K562 (cell line): ENCODE data around the gene HP. TPM values are rescaled to one million over a fixed set of nuclear protein-coding genes. Genes with fewer than 3 reads are reported as not detected.

ENCODE experiments used
- GABPB1 ChIP-seq: sonication (generic); formaldehyde crosslinking; IDR thresholded peaks from 2 replicates; pipeline ENCODE4 v1.8.0; 2022; ENCODE audit warnings: mild to moderate bottlenecking, missing genetic modification reagents
- polyA plus RNA-seq, 8 experiments: library from polyadenylated mRNA; depleted of rRNA in 4 of 8; stranded (reverse) in 5 of 8; unstranded in 3 of 8; fragments of >200 nt; fragmentation: Nextera tagmentation in 2 of 8; fragmentation: Illumina TruSeq in 1 of 8; extraction: Ambion mirVana in 2 of 8; extraction: Trizol in 1 of 8; gene quantifications; 2 replicates each; pipeline versions ENCODE4 v1.2.1 to v1.2.3, GENCODE V29; 2011 to 2014; ENCODE audit warnings: inconsistent platforms in 1 of 8, missing spikeins in 1 of 8
- total RNA-seq, 7 experiments: library from RNA; depleted of rRNA in 6 of 7; stranded (reverse); fragments of >200 nt in 6 of 7; fragmentation: Illumina TruSeq in 2 of 7; extraction: Trizol in 2 of 7; gene quantifications; 2 replicates each; pipeline versions ENCODE4 v1.2.1 to v1.2.3, GENCODE V29; 2011 to 2021; ENCODE audit warnings: low replicate concordance in 1 of 7
- TF ChIP-seq, protein P1 (sequence below): fragments of 250-450 bp; sonication (Bioruptor Pico); IDR thresholded peaks from 2 replicates; pipeline ENCODE4 v1.4.0; 2020
- TF ChIP-seq, protein P2 (sequence below): IDR thresholded peaks from 2 replicates; pipeline ENCODE4 v1.6.1; 2012; ENCODE audit warnings: low read depth, low read length, improper control_type of control experiment, borderline replicate concordance

Gene HP
- total and polyA plus RNA-seq, 9 of the 15 experiments (the other 6 are each of a cell fraction or from before 2014, with no cell fraction given), result 0.04 to 8.7 TPM; not detected in 7

DNA sequence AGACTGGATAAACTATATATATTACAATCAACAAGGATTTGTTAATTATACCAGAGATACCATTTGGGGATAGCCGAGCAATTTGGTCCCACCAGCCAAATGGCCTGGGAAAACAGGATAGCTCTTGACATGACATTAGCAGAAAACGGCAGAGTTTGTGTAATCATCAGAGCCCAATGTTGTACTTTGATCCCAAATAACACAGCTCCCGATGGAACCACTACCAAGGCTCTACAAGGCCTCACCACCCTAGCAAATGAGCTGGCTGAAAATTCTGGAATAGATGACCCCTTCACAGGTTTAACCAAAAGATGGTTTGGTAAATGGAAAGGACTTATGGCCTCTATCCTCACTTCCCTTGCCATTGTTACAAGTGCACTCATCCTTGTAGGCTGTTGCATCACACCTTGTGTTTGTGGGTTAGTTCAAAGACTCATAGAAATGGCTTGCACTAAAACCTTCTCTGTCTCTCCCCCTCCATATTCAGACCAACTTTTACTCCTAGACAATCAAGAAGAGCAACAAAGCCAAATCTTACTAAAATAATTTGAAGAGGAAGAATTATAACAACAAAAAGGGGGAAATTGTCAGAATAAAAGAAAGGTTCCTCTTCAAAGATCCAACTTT, 29.6 kb downstream of the HP start (continued):
- TF ChIP-seq, protein P1, sequence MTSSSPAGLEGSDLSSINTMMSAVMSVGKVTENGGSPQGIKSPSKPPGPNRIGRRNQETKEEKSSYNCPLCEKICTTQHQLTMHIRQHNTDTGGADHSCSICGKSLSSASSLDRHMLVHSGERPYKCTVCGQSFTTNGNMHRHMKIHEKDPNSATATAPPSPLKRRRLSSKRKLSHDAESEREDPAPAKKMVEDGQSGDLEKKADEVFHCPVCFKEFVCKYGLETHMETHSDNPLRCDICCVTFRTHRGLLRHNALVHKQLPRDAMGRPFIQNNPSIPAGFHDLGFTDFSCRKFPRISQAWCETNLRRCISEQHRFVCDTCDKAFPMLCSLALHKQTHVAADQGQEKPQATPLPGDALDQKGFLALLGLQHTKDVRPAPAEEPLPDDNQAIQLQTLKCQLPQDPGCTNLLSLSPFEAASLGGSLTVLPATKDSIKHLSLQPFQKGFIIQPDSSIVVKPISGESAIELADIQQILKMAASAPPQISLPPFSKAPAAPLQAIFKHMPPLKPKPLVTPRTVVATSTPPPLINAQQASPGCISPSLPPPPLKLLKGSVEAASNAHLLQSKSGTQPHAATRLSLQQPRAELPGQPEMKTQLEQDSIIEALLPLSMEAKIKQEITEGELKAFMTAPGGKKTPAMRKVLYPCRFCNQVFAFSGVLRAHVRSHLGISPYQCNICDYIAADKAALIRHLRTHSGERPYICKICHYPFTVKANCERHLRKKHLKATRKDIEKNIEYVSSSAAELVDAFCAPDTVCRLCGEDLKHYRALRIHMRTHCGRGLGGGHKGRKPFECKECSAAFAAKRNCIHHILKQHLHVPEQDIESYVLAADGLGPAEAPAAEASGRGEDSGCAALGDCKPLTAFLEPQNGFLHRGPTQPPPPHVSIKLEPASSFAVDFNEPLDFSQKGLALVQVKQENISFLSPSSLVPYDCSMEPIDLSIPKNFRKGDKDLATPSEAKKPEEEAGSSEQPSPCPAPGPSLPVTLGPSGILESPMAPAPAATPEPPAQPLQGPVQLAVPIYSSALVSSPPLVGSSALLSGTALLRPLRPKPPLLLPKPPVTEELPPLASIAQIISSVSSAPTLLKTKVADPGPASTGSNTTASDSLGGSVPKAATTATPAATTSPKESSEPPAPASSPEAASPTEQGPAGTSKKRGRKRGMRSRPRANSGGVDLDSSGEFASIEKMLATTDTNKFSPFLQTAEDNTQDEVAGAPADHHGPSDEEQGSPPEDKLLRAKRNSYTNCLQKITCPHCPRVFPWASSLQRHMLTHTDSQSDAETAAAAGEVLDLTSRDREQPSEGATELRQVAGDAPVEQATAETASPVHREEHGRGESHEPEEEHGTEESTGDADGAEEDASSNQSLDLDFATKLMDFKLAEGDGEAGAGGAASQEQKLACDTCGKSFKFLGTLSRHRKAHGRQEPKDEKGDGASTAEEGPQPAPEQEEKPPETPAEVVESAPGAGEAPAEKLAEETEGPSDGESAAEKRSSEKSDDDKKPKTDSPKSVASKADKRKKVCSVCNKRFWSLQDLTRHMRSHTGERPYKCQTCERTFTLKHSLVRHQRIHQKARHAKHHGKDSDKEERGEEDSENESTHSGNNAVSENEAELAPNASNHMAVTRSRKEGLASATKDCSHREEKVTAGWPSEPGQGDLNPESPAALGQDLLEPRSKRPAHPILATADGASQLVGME (CRISPR knock-in tag), result no peak
- TF ChIP-seq, protein P2, sequence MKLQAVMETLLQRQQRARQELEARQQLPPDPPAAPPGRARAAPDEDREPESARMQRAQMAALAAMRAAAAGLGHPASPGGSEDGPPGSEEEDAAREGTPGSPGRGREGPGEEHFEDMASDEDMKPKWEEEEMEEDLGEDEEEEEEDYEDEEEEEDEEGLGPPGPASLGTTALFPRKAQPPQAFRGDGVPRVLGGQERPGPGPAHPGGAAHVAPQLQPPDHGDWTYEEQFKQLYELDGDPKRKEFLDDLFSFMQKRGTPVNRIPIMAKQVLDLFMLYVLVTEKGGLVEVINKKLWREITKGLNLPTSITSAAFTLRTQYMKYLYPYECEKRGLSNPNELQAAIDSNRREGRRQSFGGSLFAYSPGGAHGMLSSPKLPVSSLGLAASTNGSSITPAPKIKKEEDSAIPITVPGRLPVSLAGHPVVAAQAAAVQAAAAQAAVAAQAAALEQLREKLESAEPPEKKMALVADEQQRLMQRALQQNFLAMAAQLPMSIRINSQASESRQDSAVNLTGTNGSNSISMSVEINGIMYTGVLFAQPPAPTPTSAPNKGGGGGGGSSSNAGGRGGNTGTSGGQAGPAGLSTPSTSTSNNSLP, result no peak
- TF ChIP-seq GABPB1 (CRISPR knock-in tag), result no peak
